Stimulated activated CD4-positive, alpha-beta T cell treated with anti-CD3 and anti-CD28 coated beads, TNF-alpha, amount 100 ng/mL, for 1 hour (primary cell): ENCODE results near the gene PPM1L.

Experiments used
- DNase-seq, 3 donors: peaks; one replicate each; pipeline ENCODE4 v3.0.0-alpha.2; 2020; ENCODE audit warnings: low read depth in 3 of 3, low spot score in 1 of 3

PPM1L gene

DNA sequence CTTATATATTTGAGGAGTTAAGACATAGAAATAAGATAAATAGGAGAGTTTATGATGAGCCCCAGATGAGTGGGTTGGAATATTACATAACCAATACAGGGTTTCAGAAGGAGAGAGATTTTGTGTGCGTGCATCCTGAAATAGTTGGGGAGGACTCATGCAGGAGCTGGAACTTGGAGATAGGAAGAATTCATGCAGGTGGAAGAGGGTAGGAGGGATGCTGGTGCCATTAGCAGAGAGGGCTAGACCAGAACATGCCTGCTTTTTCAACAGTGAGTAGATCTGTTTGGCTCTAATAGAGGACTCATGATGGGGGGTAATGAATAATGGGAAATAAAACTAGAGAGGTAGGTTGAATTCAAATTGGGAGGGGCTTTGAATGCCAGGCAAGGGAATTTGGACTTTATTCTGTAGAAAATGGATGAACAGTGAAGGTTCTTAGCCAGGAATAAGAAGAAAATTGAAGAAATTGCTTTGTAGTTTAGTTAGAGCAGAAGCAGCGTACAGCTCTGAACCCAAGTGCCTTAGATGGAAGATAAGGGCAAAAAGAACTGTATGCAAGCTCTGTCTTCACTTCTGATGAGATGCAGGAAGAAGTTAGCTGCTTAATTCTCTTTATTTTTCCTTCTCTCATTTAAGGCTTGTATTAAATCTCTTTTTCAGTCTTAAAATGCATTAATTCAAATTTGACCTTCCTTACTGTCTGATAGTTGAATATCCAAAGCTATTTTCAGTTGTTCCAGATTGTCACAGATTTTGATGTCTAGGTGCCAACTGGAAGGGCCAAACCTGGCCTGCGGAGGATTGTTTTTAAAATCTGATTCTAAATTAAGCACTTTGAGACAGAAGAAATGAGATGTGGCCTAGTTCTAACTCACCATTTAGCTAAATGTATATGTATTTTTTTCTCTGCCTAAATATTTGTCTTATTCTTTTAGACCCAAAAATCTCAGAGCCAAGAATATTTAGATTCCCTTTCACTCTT is 86.3 kb downstream of the PPM1L start:
- no peak for DNase-seq

DNA sequence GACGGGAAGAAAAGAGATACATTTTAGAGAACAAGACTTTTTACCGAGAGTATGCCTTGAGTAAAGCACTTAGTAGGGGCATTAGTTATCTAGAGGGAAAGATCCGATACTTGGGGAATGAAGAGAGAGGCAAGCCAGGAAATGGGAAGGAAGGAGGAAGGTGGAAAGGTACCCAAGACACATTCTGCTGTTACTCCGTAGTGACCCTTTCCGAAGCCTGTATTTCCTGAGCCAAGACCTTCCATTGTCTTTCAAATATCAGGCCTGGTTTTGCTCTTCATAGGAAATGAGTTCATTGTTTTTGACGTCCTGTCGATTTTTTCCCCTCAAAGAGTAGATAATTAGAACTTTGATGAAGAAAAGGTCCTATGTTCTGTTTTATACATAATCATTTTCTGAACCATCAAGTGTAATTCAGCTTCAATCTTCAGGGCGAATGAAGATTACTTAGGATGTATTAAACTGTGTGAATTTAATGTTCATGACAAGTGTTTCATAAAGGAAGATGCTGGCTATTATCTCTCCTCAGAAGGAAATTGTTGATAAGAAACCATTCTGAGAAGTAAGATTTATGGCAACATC is 95.7 kb downstream of the PPM1L start:
- DNase-seq, result no peak

DNA sequence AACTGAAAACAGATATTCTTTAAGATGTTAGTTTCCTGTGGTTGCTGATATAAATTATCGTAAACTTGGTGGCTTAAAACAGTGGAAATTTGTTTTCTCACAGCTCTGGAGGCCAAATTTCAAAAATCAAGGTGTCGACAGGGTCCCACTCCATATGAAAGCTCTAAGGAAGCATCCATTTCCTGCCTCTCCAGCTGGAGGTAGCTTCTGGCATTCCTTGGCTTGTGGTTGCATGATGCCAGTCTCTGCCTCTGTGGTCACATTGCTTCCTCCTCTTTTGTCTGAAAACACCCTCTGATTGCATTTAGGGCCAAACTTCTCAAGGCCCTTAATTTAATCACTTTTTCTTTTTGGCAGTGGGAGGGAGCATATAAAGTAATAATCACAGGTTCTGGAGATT is 96.8 kb downstream of the PPM1L start:
- DNase-seq, result no peak

DNA sequence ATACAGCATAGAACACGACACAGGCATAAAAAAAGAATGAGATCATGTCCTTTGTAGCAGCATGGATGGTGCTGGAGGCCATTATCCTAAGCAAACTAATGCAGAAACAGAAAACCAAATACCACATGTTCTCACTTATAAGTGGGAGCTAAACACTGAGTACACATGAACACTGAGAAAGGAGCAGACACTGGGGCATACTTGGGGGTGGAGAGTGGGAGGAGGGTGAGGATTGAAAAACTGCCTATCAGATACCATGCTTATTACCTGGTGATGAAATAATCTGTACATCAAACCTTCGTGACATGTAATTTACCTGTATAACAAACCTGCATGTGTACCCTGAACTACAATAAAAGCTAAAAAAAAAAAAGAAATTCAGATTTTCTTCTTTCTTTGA is 100.4 kb downstream of the PPM1L start:
- DNase-seq, result no peak

DNA sequence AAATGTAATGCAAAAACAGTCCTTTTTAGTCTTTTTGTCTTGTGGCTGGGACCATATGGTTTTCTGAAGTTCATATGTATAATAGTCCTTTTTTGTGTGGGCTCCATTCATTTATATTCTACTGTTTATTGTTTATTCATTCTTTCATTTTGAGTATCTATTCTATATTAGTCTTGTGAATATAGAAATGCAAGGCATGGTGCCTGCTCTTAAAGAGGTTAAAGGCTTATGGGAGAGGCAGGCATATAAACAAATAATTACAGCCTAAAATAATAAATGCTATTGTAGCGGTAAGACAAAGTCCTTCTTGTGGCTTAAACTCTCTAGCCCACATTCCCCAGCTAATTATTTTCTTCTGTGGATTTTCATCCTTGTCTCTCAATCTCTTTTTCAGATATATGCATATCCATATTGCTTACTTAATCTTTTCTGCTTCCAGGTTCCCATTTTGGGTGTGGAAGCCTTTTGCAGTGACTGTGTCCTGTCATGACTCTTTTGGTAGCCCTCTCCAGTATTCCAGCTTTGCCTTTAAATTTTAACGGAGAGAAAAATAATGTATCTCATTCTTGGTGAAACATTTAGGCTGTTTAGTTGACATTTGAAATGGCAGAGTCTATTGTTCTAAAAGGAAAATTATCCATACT is 101.6 kb downstream of the PPM1L start:
- no peak for DNase-seq

DNA sequence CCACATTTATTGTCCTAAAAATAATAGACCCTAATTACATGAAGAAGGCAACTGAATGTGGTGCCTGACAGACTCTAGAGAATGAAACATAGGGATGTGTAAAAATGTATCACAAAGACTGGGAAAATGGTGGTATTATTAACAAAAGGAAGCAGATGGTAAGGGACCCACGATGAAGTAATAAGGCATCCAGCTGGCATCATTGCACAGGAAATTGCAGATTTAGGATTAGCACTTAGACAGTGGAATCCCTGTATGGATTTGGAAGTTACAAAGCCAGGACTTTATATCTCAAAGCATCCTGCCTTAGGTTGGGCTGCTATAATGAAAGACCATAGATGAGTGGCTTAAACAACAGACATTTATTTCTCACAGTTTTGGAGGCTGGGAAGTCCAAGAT is 104.3 kb downstream of the PPM1L start:
- no peak for DNase-seq

DNA sequence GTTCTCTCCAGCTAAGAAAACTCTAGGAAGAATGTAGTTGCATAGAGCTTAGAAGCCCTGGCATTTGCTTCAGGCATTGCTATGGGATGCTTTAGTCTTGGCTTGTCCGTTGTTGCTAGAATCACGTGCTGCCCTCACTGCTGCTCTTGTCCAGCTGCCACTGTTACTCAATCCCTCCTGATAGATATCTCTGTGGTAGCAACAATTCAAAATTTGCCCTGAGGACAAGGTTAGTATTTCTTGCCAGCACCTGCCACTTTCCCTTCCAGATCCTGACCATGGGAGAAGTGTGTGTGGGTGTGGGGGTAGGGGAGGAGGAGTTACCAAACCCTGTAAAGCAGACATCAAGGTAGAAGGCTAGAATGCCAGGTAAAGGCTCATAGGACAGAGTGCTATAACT is 113.8 kb downstream of the PPM1L start:
- no peak for DNase-seq

DNA sequence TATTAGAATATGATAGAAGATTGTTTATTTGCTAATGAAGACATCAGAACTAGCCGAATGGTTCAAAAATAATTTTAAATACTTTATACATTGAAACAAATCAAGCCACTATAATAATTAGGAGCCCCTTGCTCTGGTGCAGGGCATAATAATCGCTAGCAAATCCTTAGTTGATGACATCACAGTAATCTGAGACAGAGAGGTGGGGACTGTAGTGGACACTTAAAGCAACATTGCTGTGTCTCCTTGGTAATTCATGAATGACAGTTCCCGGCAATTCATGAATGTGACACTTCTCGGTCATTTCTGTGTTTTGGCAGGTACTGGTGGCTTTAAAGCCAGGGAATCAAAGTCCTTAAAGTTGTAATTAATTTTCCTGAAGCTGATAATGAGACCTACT is 114.3 kb downstream of the PPM1L start:
- no peak for DNase-seq

DNA sequence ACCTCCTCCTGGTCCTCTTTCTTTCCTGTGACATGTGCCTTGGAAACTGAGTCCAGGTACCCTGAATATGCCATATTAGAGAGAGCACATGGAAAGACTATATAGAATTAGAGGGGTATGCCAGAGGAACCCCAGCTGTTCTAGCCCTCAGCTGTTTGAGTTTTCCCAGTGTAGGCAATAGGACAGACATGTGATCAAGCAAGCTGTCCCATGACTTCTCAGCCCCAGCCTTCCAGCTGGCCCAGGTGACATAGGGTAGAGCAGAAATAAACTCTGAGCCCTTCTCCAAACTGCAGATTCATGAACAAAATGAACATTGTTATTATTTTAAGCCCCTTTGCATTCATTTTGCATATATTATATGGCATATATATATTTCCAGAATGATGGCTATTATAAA is 118.7 kb downstream of the PPM1L start:
- no peak for DNase-seq

DNA sequence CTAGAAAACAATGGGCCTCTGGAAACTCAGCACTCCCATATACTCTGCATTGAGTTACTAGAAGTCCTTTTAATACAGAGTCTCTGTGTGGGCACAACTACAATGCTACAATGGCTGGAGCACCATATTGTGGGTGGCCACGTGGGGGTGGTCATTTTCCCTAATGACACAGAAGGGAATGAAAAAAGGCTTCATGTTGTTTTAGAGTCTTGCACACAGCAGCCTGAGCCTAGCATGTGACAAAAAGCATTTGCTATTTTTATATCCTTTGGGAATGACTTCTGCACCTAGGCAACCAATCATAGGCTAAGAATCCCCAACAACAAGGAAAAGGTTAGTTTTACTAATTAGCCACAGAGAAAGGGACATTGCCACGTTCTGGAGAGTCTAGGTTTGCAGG is 120.6 kb downstream of the PPM1L start:
- no peak for DNase-seq

DNA sequence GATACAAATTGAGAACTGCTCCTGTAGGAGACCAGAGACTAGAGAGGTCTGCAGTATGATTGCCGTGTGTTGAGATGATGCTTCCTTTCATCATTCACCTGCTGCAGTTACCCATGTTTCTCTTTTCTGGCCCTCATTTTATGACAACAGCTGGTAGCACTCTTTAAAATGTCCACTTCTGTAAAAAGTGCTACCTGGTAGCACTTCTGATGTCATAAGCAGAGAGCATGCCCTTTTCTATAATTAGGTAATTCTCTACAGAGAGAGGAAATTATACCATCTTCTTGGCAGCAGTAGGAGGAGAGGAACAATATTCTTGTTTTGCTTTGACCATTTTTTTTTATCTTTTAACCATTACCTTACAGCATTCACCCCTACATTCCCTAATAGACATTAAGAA is 123.8 kb downstream of the PPM1L start:
- no peak for DNase-seq

DNA sequence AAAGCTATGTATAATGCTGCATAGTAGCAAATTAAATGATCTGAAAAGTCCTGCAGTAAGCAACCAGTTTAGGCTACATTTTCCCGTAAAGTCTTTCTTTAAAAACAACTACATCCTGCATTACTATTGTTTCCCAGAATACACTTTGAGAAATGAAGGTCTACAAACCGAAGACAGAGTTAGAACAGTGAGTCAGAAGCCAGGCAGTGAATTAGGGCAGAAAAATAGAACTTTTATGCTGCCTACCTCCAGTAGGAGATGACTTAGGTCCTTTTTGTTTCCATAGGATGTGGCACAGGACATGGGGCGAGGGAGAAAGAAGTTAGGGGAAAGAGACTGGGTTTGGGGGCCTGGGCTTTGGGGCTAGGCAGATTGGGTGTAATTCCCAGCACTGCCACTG is 127.3 kb downstream of the PPM1L start:
- no peak for DNase-seq

DNA sequence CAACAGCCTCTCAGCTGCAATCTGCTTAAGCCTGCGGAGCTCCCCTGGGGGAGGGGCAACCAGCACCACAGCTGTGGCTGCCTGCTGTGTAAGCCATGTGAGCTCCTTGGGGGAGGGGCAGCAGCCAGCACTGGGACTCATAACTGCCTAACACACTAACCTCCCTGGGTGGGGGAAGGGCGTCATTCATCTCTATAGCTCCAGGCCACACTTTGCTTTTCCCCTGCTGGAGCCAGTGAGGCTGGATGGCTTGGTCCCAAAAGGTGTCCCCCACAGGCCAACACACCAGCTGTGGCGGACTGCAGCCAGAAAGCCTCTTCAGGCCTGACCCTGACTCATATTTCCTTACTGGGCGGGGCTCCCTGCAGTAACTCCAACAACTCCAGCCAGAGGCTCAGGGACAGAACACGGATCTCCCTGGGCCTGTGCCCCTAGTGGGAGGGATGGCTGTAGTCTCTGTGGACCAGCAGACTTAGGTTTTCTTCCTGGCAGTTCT is 129.8 kb downstream of the PPM1L start:
- DNase-seq, result no peak

DNA sequence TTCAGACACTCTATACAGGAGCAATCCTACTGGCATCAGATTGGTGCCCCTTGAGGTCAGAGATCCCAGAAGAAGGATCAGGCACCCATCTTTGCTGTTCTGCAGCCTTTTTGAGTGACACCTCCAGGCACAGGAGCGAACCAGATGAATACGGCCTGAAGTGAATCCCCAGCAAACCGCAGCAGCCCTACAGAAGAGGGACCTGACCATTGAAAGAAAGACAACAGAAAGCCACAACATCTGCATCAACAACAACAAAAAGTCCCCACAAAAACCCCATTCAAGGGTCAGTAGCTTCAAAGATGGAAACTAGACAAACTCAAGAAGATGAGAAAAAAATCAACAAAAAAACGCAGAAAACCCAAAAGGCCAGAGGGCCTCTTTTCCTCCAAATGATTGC is 130.4 kb downstream of the PPM1L start:
- no peak for DNase-seq

DNA sequence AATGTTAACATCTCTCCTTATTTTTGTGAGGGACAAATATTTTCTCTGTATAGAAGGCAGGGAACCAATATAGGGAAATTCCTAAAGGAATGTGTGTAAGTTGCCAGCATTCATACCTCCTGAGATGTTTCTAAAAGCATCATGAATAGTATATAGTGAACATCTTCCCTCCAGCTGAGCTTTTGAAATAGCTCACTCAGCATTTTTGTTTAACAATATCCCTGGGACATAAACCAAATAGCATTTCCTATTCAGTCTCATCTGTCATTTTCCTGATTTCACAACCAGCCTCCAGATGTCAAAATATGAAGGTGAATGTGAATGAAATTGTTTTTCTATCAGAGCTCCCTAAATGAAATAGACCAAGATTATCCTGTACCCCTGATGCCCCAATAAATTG is 137.2 kb downstream of the PPM1L start:
- DNase-seq, result no peak

DNA sequence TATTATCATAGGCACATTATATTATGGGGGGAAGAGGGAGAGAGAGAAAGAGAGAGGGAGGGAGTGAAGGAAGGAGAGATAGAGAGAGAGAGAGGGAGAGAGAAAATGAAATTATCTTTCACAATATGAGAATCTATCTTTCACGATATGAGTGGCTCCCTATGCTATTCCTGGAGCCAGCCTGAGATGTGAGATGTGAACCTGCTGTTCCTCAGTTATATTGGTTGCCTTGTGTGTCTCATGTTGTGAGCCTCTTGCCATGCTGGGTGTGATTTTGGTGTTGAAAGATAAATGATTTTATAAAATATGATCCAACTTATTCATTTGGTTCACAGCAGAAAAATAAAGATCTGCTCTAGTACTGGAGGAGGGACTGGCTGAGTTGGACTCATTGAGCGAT is 148.7 kb downstream of the PPM1L start:
- no peak for DNase-seq

DNA sequence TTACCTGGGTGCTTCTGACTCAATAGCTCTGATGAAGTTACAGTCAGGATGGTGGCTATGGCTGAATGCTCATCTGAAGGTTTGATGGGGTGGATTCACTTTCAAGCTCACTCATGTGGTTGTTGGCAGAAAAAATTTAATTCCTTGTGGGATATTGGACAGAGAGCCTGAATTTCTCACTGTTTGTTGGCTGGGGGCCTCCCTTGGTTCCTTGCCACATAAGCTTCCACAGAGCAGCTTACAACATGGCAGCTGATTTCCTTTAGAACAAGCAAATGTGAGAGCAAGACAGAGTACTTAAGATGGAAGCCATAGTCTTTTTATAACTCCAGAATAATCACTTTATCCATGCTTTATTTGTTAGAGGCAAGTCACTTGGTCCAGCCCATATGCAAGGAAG is 150.6 kb downstream of the PPM1L start:
- DNase-seq, result no peak

DNA sequence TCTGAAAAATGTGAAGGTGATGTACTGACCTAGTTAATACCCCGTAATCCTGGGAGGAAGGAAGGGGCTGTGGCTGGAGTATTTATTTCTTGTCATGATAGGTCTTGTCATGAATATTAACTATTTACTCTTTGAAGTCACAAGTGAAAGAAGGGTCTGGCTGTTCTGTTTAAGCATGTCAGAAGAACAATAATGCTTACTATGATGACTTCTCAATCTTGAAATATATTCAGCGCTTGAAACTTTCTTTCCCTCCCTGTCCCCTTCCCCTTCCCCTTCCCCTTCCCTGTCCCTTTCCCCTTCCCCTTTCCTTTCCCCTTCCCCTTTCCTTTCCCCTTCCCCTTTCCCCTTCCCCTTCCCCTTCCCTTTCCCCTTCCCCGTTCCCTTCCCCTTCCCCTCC is 153.9 kb downstream of the PPM1L start:
- DNase-seq, result no peak

DNA sequence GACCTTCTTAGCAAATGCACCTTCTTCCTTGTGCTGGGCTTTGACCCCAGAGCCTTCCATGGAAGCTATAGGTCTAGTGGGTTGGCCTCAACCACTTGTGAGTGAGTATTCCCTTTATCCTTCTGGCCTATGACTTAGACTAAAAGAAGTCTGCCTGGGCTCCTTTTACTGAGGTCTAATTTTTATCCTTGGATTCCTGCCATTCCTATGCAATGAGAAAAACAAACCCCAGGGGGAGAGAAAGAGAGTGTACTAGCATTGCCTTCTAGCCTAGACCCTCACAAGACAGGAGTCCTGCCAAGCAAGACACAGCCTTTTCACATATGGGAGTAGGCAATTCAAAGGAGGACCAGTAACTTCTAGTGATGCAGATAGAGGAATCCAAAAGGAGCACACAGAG is 155.4 kb downstream of the PPM1L start:
- no peak for DNase-seq

DNA sequence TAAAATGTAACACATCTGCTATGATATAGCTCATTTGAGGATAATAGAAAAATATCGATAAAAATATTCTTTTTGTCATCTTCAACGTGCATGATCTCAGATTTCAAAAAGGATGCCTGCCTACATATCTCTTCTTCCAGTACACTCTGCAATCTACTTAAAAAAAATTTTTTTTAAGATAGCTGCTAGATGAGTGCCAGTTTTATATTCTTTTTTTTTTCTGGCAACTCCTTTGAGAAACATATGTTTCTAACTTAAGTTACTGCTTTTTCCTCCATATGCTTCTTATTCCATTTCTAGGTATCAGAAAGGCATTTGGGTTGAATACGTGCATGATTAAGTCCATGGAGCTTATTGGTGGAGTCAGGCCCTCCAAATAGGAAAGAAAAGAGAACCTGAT is 160.4 kb downstream of the PPM1L start:
- DNase-seq, result no peak

DNA sequence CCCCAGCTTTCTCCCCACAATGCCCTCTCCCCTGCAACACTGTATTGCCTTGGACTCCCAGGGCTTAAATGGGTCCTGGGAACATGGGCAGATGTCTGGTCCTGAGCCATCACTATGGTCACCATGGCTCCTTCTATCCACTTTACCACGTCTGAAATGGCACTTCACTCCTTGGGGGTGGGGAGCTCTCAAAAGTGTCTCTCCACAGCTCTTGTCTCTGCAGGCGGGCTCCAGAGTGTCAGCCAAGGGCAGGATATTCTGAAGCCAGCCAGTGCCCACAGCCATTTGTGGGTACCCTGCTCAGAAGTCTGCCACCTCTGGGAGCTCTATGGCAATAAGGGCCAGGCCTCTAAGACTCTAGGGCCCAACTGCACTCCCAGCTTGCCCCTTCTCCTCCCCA is 163.9 kb downstream of the PPM1L start:
- DNase-seq, result no peak

DNA sequence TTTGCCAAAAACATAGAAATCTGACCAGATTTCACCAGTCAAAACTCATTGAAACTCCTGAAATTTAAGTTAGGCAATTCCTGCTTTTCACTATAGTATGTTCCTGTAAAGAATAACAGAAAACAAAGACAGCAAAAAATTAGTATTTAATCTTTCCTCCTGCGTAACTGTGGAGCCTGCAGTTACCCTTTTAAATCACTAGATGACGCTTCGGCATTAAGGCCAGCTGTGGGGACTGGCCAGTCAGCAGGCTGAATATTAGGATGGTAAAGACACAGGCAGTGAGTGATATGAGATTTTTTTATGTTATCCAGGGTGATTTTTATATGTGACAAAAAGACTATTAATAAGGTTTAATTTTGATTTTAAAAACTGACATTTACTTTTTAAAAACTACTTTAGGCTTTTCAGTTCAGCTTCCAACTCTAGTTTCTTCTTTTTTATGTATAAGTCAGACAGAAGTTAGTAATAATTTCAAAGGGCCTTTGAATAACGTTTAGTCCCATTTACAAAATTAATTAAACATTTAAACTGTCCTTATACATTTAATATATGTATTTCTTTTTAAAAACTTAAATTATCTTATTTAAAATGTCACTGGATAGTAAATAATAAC is 165.1 kb downstream of the PPM1L start:
- no peak for DNase-seq
